ENCODE data around the gene EMILIN1. TPM values are rescaled to one million over a fixed set of nuclear protein-coding genes. Genes with fewer than 3 reads are reported as not detected.

Gene EMILIN1
- total and polyA plus RNA-seq, 2 donors (not counting 3 experiments of a cell fraction or from before 2014, with no cell fraction given): 11.7 to 16.6 TPM

GRCh38 chr2:27038631-27039339, 39.6 kb upstream of the EMILIN1 start:
- peaks cover 32 to 69% of the 10 kb centered on the region in 2 experiments for H3K36me3 ChIP-seq (ENCODE audit: control insufficient read depth in 2 of 2, extremely low read depth in 1 of 2, insufficient read depth in 2 of 2, low read length in 2 of 2)
- CTCF ChIA-PET: interaction anchor here (0.5 to 7.0 kb wide), 4 partner anchors 12 to 78 kb away, joined by 3 to 30 read pairs (median 4); no protein-coding TSS in a partner anchor

More at GRCh38 chr2:27038631-27039339, 39.6 kb upstream of the EMILIN1 start:
- dilution Hi-C loops (cut with MboI; ENCODE audit: extremely low pct_ligation_motif_present, low sequenced_read_pairs): no loop called here
- Histone ChIP-seq H4K20me1 (replicated peaks; ENCODE audit: control insufficient read depth, extremely low read depth, insufficient read depth, low read length) (no peaks in the 10 kb centered on the region), H3K79me2 (ENCODE audit: control insufficient read depth, insufficient read depth, low read length) (peaks cover 14% of the 10 kb centered on the region), H2AFZ (ENCODE audit: low read depth, low read length) (no peak overlapping the region), H3K9ac (replicated peaks; ENCODE audit: extremely low read depth, insufficient read depth, low read length) (no peak overlapping the region), H3K27ac (ENCODE audit: insufficient read depth, low read depth, low read length) (no peak overlapping the region), H3K9me3 (replicated peaks; ENCODE audit: control insufficient read depth, insufficient read depth, low read length) (no peaks in the 10 kb centered on the region), H3K4me2 (ENCODE audit: insufficient read depth, low read length) (no peak overlapping the region), H3K4me1 (ENCODE audit: control insufficient read depth, extremely low read depth, insufficient read depth, low read length) (peaks cover 7% of the 10 kb centered on the region), H3K9me1 (replicated peaks; ENCODE audit: control insufficient read depth, extremely low read depth, insufficient read depth, low read length) (no peaks in the 10 kb centered on the region), H3K4me3 (replicated peaks in 1 of 3; ENCODE audit: insufficient read depth in 1 of 3, low read depth in 1 of 3, low read length in 3 of 3) (no peak overlapping the region), H3K27me3 (ENCODE audit: control insufficient read depth in 2 of 2, insufficient read depth in 2 of 2, low read length in 2 of 2) (no peaks in the 10 kb centered on the region)
- no peak for FAIRE-seq
- intact Hi-C loops (cut with micrococcal nuclease): no loop called here
- DNase-seq (ENCODE audit: low read depth, low spot score): no peak
- BruUV-seq (replicated peaks): no TSS peak
- TF ChIP-seq POLR2AphosphoS5 (IDR thresholded peaks at IDR 0.05; ENCODE audit: insufficient read depth, low read depth, low read length) (no peak), POLR2A (IDR thresholded peaks at IDR 0.05; ENCODE audit: low read depth, low read length) (no peak), JUN (IDR thresholded peaks at IDR 0.05; ENCODE audit: borderline replicate concordance, insufficient read depth, insufficient read length, low read depth) (no peak), GATA2 (IDR thresholded peaks at IDR 0.05; ENCODE audit: insufficient read depth, insufficient read length, low read depth, low read length) (no peak), MYC (IDR thresholded peaks at IDR 0.05; ENCODE audit: low read depth, low read length) (no peak), FOS (IDR thresholded peaks at IDR 0.05; ENCODE audit: borderline replicate concordance, insufficient read depth, low read length) (no peak), MAX (IDR thresholded peaks at IDR 0.05; ENCODE audit: insufficient read depth, insufficient read length) (no peak), EZH2 (IDR thresholded peaks at IDR 0.05; ENCODE audit: borderline replicate concordance, low read depth, low read length, severe bottlenecking) (no peak), CTCF (IDR thresholded peaks at IDR 0.05; ENCODE audit: extremely low read depth in 1 of 2, insufficient read depth in 1 of 2, low read depth in 1 of 2, low read length in 2 of 2) (no peak)
- POLR2A ChIA-PET: no interaction called here

Measured in endothelial cell of umbilical vein (primary cell).